ENCODE results near the gene ACTRT1.

The ACTRT1 gene

DNA sequence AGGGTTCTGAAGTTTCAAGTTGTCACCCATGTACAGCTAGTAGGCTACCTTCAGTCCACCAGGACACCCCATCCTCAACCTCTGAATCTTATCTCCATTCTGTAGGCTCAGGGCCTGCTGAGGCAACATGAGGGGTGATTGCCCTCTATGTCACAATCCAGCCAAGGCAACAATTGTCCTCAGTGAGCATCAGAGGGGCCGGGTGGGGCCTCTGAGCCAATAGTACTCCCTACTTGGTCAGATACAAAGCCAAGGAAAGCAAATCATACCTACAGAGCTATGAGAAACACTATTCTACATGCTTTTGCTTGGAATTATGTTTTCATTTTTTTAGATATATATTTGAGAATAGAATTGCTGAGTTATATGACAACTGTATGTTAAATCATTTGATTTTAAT, at the start of gene ACTRT1:
Gene ACTRT1, minus strand, starts transcription at position 101 of the 400 bp plus-strand sequence. CDS start 197 bp downstream, outside the sequence.
- no peak for DNase-seq (ENCODE audit: low read depth, low spot score)

DNA sequence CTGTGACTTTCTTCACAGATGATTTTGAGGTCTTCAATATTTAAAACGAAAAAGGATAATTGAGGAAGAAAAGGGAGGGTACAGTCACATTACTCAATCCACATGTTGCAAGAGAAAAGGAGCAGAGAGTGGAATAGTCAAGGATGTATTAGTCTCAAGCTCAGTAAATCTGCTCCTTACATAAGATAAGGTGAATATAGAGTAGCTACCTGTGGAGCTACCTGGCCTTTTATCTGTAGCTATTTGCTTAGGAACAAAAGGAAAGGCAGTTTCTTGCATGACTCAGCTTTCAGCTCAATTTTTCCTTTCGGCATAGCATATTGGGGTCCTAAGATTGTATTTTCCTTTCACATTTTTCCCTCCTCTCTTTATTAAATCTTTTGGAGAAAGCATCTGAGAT, 26.3 kb upstream of the ACTRT1 start:
- no peak for DNase-seq (ENCODE audit: low read depth, low spot score)

DNA sequence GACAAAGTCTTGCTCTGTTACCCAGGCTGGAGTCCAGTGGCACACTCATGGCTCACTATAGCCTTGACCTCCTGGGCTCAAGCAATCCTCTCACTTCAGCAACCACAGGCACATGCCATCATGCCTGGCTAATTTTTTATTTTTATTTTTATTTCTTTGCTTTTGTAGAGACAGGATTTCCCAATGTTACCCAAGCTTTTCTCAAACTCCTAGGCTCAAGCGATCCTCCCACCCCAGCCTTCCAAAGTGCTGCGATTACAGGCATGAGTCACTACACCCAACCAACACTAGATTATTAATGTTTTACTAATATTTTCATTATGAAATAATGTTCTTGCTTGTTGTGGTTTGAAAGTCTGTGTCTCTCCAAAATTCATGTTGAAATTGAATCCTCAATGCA, 5.2 kb upstream of the ACTRT1 start:
- DNase-seq (ENCODE audit: low read depth, low spot score), result no peak

DNA sequence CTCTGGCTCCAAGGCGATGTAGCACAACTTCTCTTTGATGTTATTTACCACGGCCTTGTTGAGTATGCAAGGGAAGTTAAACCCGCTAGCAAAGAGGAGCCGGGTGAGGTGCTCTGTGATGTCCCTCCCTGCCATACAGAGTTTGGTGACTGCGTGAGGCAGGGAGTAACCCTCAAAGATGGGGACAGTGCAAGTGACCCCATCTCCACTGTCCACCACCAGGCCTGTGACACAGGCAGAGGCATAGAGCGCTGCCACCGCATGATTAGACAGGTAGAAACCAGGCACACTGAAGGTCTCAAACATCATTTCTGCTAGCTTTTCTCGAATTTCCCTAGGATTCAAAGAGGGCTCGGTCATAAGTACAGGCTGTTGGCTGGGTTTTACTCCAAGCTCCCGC, 677 bp downstream of the ACTRT1 start:
- no peak for DNase-seq (ENCODE audit: low read depth, low spot score)

DNA sequence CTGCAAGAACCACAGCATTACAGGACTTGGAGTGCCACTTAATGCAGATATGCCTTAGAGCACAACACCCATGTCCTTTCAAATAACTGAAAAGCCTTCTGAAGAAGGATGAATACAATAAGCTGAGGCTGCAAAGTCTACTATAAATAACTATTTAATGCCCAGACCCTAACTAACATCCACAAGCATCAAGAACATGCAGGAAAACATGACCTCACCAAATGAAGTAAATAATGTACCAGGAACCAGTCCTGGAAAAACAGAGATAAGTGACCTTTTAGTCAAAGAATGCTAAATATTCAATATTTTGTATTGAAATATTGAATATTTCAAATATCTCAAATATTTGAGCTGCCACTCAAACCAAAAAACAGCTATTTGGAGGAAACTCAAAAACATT, 16.9 kb downstream of the ACTRT1 start:
- DNase-seq (ENCODE audit: low read depth, low spot score), result no peak

DNA sequence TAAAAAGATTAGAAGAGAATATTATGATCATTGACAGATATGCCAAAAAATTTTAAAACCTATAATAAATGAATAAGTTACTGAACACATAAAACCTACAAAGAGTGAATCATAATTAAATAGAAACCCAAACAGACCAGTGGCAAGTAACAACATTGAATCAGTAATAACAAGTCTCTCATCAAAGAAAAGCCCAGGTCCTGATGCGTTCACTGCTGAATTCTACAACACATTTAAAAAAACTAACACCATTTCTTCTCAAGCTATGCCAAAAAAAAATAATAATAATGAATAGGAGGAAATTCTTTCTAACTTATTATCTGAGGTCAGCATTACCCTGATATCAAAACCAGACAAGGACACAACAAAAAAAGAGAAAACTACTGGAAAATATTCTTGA, 30.6 kb downstream of the ACTRT1 start:
- DNase-seq (ENCODE audit: low read depth, low spot score), result no peak

DNA sequence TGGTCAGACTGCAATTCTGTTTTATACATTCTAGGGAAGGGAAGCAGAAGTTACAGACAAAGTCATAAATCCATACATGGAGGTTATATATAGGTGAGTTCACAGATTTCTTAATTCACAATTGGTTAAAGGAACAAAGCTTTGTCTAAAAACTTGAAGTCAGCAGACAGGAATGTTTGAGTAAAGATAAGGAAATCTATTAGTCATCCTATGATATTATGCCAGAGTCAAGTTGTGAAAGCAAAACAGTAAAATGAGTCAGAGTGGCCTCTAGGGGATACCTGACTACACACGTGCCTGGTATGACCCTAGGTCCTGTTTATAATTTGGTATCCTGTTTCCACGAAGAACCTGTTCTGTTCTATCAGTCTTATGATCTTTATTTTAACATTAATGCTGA, 31.5 kb downstream of the ACTRT1 start:
- DNase-seq (ENCODE audit: low read depth, low spot score), result no peak

DNA sequence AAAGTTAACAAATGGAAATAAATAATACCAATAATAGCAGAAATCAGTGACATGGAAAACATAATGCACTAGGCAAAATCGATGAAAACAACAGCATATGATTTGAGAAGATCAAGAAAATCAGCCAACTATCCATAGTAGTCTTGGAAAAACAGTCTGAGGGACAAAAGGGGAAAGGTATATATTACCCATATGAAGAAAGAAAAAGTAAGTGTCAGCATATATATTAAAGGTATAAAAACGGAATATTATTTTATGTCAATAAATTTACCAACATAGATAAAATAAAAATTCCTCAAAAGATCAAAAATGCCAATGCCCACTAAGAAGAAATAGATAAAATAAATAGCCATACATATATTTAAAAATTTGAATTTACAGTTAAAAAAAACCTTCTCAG, 33.0 kb downstream of the ACTRT1 start:
- no peak for DNase-seq (ENCODE audit: low read depth, low spot score)

DNA sequence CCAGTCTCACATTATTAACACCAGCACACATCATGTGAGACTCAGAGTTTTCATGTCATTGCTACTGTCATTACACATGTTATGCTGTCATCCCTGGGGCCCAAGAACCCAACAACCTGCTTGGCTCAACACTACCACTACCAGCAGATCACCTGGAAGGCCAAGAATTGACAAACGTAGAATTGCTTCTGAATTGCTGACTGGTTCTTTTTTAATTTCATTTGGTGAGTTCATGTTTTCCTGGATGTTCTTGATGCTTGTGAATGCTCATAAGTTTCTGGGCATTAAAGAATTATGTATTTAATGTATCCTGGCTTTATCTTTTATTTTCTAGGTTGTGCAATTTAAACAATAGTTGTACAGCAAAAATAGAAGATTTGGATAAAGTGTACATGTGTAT, 40.2 kb downstream of the ACTRT1 start:
- DNase-seq (ENCODE audit: low read depth, low spot score), result no peak

DNA sequence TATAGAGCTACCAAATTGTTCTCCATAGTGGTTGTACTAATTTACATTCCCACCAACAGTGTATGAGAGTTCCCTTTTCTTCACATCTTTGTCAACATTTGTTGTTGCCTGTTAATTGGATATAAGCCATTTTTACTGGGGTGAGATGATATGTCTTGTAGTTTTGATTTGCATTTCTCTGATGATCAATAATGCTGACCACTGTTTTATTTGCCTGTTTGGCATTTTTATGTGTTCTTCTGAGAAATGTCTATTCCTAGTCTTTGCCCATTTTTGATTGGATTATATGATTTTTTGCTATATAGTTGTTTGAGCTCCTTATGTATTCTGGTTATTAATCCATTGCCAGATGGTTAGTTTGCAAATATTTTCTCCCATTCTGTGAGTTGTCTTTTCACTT, 44.3 kb downstream of the ACTRT1 start:
- DNase-seq (ENCODE audit: low read depth, low spot score), result no peak

Data from smooth muscle cell of the brain vasculature (primary cell).